ENCODE measurements around the gene SH3D19. TPM values are rescaled to one million over a fixed set of nuclear protein-coding genes. Genes with fewer than 3 reads are reported as not detected.
A peak's percentile ranks its signal among the peaks of the same experiment; 100 is the strongest.
"Not testable (repeated sequence)": the region's sequence is repeated elsewhere in the genome, so short reads cannot be mapped to it uniquely, and the experiment has no call there.

The SH3D19 gene
- total RNA-seq, 1 donor from 2014 or later = 23.0 TPM

DNA sequence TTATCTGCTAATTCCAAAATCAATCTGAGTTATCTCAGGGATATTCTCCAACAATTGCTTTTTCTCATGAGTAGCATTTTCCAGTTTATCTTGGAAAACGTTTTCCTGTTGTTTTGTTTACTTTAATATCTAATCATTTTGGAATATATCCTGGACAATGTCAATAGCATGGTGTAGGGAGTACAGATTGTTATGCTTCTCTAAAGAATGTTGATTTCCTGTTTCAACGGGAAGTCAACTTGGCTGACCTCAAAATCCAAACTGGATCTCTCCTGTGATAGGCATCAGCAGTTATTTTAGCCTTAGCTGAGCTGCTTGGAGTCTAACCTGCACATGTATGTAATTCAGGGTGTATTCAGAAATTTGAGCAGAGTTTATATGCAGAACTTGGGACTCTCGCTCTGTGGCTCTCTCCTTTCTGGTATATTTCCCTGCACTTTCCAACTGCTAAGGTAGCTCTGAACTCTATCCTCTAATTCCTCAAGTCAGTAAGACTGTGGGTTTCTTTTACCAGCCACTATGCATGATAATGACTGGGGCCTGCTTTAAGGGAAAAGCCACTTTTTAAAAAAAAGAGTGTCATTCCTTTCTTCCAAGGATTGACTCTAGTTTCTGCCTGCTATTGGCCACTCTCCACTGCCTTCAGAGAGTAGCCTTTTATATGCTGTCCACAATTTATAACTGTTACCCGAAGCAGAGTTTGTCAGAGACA is 40.7 kb downstream of the SH3D19 start:
- Histone ChIP-seq H3K36me3 (ENCODE audit: control insufficient read depth, insufficient read depth, low read length) (no peaks in the 10 kb centered on the region), H3K4me3 (ENCODE audit: low read depth, low read length) (no peak overlapping the region), H3K27me3 (ENCODE audit: control insufficient read depth, insufficient read depth, low read length) (no peaks in the 10 kb centered on the region)
- DNase-seq (ENCODE audit: low read depth) = no peak
- TF ChIP-seq, protein P1, sequence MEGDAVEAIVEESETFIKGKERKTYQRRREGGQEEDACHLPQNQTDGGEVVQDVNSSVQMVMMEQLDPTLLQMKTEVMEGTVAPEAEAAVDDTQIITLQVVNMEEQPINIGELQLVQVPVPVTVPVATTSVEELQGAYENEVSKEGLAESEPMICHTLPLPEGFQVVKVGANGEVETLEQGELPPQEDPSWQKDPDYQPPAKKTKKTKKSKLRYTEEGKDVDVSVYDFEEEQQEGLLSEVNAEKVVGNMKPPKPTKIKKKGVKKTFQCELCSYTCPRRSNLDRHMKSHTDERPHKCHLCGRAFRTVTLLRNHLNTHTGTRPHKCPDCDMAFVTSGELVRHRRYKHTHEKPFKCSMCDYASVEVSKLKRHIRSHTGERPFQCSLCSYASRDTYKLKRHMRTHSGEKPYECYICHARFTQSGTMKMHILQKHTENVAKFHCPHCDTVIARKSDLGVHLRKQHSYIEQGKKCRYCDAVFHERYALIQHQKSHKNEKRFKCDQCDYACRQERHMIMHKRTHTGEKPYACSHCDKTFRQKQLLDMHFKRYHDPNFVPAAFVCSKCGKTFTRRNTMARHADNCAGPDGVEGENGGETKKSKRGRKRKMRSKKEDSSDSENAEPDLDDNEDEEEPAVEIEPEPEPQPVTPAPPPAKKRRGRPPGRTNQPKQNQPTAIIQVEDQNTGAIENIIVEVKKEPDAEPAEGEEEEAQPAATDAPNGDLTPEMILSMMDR (IDR thresholded peaks at IDR 0.05; ENCODE audit: insufficient read depth, low read length, poor library complexity, severe bottlenecking) = no peak

DNA sequence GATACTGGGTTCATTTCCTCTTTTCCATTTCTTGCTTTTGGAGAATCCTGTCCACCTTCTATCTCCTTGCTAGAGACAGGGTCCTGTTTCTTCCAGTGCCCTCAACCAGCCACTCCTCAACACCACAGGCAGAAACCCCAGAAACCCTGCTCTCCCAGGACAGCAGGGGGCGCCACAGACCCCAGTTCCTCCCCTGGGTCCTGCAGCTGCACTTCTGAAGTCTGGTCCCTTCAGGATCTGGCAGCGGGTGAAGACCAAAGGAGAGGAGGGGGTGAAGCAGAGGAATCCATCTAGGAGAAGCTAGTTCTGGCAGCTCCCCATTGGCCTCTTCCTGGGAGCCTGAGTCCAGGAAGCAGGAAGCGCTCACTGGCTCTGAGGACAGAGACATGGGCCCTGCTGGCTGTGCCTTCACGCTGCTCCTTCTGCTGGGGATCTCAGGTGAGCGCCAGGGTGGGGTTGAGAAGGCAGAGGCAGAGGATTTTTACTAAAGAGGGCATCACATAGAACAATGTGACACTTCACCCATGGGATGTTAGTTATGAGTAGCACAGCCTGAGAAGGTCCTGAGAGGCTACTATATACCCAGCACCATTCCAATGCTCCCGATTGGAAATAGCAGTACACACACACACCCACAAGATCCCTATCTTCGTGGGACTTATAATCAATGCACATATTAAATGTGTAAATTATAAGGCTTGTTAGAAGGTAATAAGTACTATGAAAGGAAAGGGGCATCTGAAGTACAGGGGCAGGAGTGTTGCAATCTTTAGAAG is 48.4 kb downstream of the SH3D19 start, which contains the start of gene PRSS48:
Gene PRSS48, plus strand, starts transcription at position 375 of the 776 bp plus-strand sequence. Its CDS starts 12 bp downstream, at position 387.
- TF ChIP-seq, protein P1 (IDR thresholded peaks at IDR 0.05; ENCODE audit: insufficient read depth, low read length, poor library complexity, severe bottlenecking) = peak; percentile 82
- DNase-seq (ENCODE audit: low read depth) = no peak
- Histone ChIP-seq H3K4me3 (ENCODE audit: low read depth, low read length) (no peak within 1 kb of the TSS), H3K36me3 (ENCODE audit: control insufficient read depth, insufficient read depth, low read length) (no peaks in the 10 kb centered on the region), H3K27me3 (ENCODE audit: control insufficient read depth, insufficient read depth, low read length) (no peaks in the 10 kb centered on the region)

DNA sequence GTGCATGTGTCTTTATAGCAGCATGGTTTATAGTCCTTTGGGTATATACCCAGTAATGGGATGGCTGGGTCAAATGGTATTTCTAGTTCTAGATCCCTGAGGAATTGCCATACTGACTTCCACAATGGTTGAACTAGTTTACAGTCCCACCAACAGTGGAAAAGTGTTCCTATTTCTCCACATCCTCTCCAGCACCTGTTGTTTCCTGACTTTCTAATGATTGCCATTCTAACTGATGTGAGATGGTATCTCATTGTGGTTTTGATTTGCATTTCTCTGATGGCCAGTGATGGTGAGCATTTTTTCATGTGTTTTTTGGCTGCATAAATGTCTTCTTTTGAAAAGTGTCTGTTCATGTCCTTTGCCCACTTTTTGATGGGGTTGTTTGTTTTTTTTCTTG is 56.5 kb downstream of the SH3D19 start:
- not testable (repeated sequence) for H3K4me3 ChIP-seq (ENCODE audit: low read depth, low read length); DNase-seq (ENCODE audit: low read depth); H3K27me3 ChIP-seq (ENCODE audit: control insufficient read depth, insufficient read depth, low read length); H3K36me3 ChIP-seq (ENCODE audit: control insufficient read depth, insufficient read depth, low read length)

DNA sequence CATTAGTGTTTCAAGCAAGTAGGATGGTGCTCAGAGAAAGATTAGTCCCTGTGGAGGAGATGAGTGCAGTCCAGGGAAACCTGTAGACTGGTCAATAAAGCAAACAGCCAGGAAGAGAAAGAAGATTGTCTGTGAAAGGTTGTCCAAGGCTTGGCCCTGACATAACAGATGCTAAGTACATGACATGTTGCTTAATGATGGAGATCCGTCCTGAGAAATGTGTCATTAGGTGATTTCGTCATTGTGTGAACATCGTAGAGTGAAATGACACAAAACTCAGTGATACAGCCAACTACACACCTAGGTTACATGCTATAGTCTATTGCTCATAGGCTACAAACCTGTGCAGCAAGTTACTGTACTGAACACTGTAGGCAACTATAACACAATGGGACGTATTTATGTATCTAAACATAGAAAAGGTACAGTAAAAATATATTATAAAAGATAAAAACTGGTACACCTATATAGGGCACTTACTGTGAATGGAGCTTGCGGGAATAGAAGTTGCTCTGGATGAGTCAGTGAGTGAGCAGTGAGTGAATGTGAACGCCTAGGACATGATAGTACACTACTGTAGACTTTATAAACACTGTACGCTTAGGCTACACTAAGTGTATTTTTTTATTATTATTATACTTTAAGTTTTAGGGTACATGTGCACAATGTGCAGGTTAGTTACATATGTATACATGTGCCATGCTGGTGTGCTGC is 57.4 kb downstream of the SH3D19 start:
- Histone ChIP-seq H3K27me3 (ENCODE audit: control insufficient read depth, insufficient read depth, low read length) (no peaks in the 10 kb centered on the region), H3K4me3 (ENCODE audit: low read depth, low read length) (no peak overlapping the region), H3K36me3 (ENCODE audit: control insufficient read depth, insufficient read depth, low read length) (no peaks in the 10 kb centered on the region)
- DNase-seq (ENCODE audit: low read depth) = no peak
- TF ChIP-seq, protein P1 (IDR thresholded peaks at IDR 0.05; ENCODE audit: insufficient read depth, low read length, poor library complexity, severe bottlenecking) = no peak

DNA sequence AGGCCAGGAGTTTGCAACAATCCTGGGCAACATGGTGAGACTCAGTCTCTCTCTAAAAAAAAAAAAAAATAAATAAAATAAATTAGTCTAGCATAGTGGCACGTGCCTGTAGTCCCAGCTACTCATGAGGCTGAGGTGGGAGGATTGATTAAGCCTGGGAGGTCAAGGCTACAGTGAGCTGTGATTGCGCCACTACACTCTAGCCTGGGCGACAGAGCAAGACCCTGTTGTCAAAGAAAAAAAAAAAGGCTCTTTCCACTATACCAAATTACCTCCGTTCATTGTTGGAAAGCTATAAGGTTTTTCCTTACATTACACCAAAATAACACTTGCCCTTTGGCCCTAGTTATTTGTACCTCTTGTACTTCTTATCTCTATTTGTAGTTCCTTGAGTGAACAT is 58.3 kb downstream of the SH3D19 start:
- no peak overlapping the region for H3K4me3 ChIP-seq (ENCODE audit: low read depth, low read length)
- no peak for DNase-seq (ENCODE audit: low read depth)
- no peaks in the 10 kb centered on the region for H3K27me3 ChIP-seq (ENCODE audit: control insufficient read depth, insufficient read depth, low read length)

More for the DNA sequence above, 58.3 kb downstream of the SH3D19 start:
- no peaks in the 10 kb centered on the region for H3K36me3 ChIP-seq (ENCODE audit: control insufficient read depth, insufficient read depth, low read length)
- TF ChIP-seq, protein P1 (IDR thresholded peaks at IDR 0.05; ENCODE audit: insufficient read depth, low read length, poor library complexity, severe bottlenecking) = no peak

Data from kidney epithelial cell (primary cell).